ENCODE data around the gene ARHGAP26.

ARHGAP26 gene

DNA sequence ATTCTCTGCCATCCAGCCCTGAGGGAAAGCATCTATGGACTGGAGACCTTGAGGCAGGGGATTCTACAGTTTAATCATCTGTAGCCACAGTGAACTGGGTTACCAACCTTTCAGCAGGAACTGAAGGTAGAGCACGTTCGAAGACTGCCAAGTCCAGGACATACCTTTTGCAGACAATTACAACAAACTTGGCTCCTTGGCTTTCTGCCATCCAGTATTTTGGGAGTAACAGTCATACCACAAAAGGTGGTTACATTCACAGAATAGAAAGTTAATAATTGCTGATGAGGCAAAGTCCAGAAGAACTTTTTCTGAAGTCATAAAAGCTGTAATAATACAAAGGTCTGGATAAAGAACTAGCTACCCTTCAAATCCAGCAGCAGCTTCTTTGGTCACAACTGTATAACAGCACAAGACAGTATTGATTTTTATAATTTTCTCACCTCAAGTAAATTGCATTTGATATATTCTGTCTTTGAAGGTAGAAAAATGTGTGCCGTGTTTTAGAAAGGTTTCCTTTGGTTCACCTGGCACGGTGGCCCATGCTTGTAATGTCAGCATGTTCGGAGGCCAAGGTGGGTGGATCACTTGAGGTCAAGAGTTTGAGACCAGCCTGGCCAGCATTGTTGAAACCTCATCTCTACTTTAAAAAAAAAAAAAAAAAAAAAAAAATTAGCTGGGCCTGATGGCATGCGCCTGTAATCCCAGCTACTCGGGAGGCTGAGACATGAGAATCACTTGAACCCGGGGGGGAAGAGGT lies 396.7 kb downstream of the ARHGAP26 start:
- in situ Hi-C loops (cut with MboI; ENCODE audit: low sequenced_read_pairs): no loop called here

DNA sequence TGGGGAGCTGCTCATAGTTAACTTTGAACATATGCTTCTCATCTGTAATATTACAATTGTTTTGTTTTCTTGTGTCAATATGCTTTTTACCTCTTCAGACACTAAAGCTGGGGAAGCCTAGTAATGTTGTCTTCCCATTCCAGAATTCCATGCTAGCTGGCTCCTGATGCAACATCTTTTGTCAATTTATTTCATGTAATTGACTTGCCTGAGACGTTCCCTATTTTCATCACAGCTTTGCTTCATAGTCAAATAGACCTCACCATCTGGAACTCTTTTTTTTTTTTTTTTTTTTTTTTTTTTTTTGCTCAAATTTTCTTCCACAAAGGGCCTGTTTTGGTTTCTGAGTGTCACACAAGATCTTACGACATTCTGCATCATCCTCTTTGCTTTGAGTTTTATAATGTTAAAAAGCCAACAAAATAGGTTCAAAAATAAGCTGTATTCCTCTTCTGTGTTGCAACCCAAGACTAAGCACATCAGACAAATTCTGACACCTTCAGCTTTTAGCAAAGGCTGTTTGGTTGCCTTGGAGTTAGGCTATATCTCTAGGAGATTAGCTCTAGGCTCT lies 398.1 kb downstream of the ARHGAP26 start:
- in situ Hi-C loops (cut with MboI; ENCODE audit: low sequenced_read_pairs): no loop called here

- in situ Hi-C loops (cut with MboI; ENCODE audit: low sequenced_read_pairs): no loop called here
These were observed 399.0 kb downstream of the ARHGAP26 start for GRCh38 chr5:143168921-143169810.

GRCh38 chr5:143170104-143170503 lies 399.9 kb downstream of the ARHGAP26 start:
- in situ Hi-C loops (cut with MboI; ENCODE audit: low sequenced_read_pairs): no loop called here

- in situ Hi-C loops (cut with MboI; ENCODE audit: low sequenced_read_pairs): no loop called here
These were observed 400.8 kb downstream of the ARHGAP26 start for GRCh38 chr5:143170977-143171376.

DNA sequence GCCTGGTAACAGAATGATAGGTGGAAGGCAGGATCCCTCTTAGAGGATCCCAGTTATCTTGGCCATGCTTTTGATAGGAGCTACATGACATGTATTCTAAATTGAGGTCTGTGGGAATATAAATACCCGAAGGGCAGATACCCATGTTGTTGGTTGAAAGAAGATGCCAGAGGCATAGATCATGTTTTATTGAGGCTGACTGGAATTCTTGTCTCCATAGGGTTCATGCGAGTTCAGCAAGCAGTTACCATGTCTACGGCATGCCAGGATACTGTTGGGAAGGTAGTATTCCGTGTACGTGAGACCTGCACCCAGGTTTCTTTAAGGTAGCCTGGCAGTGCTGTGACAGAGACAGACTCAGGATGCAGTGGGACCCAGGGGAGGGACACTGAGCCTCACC lies 402.6 kb downstream of the ARHGAP26 start:
- in situ Hi-C loops (cut with MboI; ENCODE audit: low sequenced_read_pairs): no loop called here

DNA sequence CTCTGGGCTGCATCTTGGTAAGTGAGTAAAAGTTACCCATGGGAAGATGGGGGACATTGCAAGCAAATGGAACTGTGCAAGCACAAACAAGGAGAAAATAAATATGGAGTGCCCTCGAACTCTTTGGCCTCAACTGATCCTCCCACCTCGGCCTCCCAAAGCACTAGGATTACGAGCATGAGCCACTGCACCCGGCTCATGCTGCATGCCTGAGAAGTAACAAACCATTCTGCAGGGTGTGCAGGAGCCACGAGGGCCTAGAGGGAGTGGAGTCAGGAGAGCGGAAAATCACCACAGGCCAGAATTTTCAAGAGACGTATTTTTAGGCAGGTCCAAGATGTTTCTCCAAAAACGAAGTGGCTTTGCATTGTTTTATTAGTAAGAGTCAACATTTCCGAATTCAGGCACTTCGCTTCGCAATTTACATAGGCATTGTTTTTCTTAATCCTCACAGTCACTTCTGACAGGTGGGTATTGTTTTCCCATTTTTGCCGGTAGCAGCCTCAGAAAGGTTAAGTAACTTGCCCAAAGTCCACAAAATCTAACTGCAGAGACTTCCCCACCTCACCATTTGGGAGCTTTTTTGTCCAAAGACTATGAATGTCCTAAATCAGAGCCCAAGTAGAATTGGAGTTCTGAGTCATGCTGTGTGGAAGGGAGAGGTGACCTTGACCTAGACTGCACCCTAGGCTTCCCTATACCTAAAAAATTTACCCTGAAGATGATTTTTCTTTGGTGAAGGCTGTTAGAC lies 403.1 kb downstream of the ARHGAP26 start:
- in situ Hi-C loops (cut with MboI; ENCODE audit: low sequenced_read_pairs): no loop called here

GRCh38 chr5:143174714-143175398 lies 404.7 kb downstream of the ARHGAP26 start:
- in situ Hi-C loops (cut with MboI; ENCODE audit: low sequenced_read_pairs): no loop called here

DNA sequence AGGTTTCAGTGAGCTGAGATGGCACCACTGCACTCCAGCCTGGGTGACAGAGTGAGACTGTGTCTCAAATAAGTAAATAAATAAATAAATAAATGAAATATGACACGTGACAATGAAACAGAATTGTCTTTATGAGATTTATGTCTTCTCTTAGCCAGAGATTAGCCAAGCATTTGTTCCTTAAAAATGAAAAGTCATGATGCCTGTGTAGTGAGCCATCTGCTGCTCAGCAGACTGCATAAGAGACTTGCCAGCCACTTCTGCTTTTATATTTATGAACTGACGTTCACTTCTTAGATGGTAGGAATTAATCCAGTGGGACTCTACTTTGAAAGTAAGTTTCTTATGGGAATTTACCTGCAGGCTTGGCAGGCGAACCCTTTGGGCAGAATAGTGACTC lies 405.9 kb downstream of the ARHGAP26 start:
- in situ Hi-C loops (cut with MboI; ENCODE audit: low sequenced_read_pairs): no loop called here

GRCh38 chr5:143177263-143177983 lies 407.2 kb downstream of the ARHGAP26 start:
- in situ Hi-C loops (cut with MboI; ENCODE audit: low sequenced_read_pairs): no loop called here

- in situ Hi-C loops (cut with MboI; ENCODE audit: low sequenced_read_pairs): no loop called here
These were observed 409.1 kb downstream of the ARHGAP26 start for GRCh38 chr5:143179126-143179740.

DNA sequence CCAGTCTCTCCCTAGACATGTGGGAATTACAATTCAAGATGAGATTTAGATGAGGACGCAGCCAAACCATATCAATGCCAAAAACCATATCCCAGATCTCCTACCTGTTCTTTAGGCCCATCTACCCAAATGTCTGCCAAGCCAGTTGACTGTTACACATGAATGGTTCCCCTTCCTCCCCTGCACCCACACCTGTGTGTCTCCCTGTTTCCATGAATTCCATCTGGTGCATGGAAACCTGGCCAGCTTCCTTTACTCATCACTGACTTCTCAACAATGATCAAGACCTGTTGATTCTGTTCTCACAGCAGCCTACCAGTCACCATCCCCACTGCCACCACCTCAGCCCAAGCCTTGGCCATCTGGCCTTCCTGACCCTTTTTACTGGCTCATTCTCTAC lies 410.6 kb downstream of the ARHGAP26 start:
- in situ Hi-C loops (cut with MboI; ENCODE audit: low sequenced_read_pairs): no loop called here

DNA sequence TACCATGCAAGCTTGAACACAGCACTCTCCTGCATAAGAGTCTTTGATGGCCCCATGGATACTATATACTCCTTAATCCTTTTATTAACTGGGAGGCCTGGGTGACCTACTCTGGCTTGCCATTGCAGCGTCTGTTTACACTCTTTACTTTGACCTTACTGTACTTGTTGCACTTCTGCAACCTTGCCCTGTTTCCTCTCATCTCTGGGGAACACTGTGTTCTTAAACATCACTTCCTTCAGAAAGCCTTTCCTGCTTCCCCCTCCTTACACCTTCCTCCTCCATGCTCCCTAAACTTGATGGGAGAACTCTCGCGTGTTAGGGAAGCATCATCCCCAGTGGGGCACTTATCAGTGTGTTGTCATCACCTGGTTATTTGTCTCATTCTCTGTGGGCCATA lies 411.0 kb downstream of the ARHGAP26 start:
- in situ Hi-C loops (cut with MboI; ENCODE audit: low sequenced_read_pairs): no loop called here

- in situ Hi-C loops (cut with MboI; ENCODE audit: low sequenced_read_pairs): no loop called here
These were observed 411.9 kb downstream of the ARHGAP26 start for GRCh38 chr5:143182106-143182505.

DNA sequence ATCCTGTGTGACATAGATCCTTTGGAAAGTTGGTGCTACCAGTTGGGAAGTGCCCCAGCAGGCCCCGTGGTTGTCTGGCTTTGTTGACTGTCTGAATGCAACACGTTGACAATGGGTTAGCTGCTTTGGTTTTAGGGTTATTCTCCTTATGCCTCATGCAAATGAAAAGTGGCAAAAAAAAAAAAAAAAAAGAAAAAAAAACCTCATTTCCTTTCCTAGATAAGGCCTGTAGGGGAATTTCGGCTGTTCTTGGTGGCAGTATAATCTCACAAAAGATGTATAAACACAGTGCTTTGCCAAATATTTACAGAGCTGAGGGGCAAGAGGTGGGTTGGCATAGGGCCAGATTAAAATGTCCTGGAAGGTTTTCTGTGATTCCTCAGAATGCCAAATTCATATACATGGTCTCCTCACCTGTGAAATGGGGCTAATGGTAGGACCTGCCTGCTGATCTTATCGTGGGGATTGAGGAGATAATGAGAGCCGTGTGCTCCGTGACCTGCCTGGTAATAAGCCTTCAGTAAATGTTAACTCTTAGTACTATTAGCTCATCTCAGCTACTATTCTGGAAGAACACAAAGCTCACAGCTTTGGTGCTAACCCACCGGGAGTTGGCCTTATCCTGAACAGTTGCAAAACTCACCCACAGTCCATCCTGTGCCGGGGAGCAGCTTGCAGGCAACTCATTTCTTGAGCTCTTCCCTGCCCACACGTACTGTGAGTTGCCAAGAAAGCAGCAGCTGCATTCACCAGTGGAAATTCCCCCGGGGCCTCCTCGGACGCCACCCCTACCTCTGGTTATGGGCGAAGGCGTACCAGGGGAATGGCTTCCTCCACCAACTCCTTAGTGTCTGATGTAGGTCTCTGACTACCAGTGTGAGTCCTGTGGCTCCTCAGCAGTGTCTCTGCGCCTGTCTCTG lies 413.0 kb downstream of the ARHGAP26 start:
- in situ Hi-C loops (cut with MboI; ENCODE audit: low sequenced_read_pairs): no loop called here

- in situ Hi-C loops (cut with MboI; ENCODE audit: low sequenced_read_pairs): no loop called here
These were observed 413.8 kb downstream of the ARHGAP26 start for GRCh38 chr5:143183989-143184388.

GRCh38 chr5:143186623-143187022 lies 416.4 kb downstream of the ARHGAP26 start:
- in situ Hi-C loops (cut with MboI; ENCODE audit: low sequenced_read_pairs): no loop called here

DNA sequence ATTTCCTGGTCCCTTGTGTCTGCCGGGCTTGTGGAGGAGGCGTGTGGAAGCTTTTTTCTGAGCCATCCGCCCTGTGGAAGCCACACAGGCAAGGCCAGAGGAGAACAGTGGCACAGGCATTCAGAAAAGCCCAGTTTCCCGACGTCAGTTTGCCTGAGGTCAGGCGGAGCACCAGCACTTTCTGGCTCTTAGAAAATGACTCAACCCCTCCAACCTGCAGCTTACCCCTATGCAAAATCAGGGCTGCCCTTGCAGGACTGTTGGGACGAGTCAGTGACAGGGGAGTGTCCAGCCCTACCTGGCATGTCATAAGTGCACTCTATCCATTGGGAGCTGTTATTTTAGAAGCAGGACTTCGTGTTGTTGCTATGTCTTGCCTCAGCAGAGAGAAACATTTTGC lies 417.3 kb downstream of the ARHGAP26 start:
- in situ Hi-C loops (cut with MboI; ENCODE audit: low sequenced_read_pairs): no loop called here
